Type B pancreatic cell (in vitro differentiated cells): ENCODE results near the gene PSMA2. TPM values are rescaled to one million over a fixed set of nuclear protein-coding genes. Genes with fewer than 3 reads are reported as not detected.

Experiments used
- DNase-seq: peaks from one replicate; pipeline ENCODE4 v3.0.0; 2021; ENCODE audit warnings: mixed read lengths; ENCODE audit not compliant: unreplicated experiment; ENCODE audit errors: extremely low spot score
- H3K27ac Mint-ChIP-seq: 2 replicates; pipeline ENCODE4 v1.8.0; 2021; ENCODE audit warnings: mild to moderate bottlenecking, mixed read lengths
- H3K27me3 Mint-ChIP-seq: 2 replicates; pipeline ENCODE4 v1.8.0; 2021; ENCODE audit warnings: mixed read lengths
- H3K36me3 Mint-ChIP-seq: 2 replicates; pipeline ENCODE4 v1.8.0; 2021; ENCODE audit warnings: mixed read lengths
- H3K4me1 Mint-ChIP-seq: one replicate; pipeline ENCODE4 v1.8.0; 2021; ENCODE audit warnings: mixed read lengths; ENCODE audit not compliant: unreplicated experiment
- H3K4me3 Mint-ChIP-seq: 2 replicates; pipeline ENCODE4 v1.8.0; 2021; ENCODE audit warnings: mild to moderate bottlenecking, mixed read lengths
- H3K9me3 Mint-ChIP-seq: 2 replicates; pipeline ENCODE4 v1.8.0; 2021; ENCODE audit warnings: mixed read lengths
- CTCF ChIP-seq: fragments of 200-600 bp; sonication (generic); conservative IDR thresholded peaks from 2 replicates; pipeline ENCODE4 v1.5.0; 2021; ENCODE audit warnings: antibody characterized with exemption, mild to moderate bottlenecking
- total RNA-seq: library from RNA; stranded (reverse); gene quantifications from 2 replicates; pipeline ENCODE4 v1.2.1, GENCODE V29; 2021; ENCODE audit warnings: low replicate concordance

PSMA2 gene
- total RNA-seq, 1 donor from 2014 or later: 99.3 TPM

DNA sequence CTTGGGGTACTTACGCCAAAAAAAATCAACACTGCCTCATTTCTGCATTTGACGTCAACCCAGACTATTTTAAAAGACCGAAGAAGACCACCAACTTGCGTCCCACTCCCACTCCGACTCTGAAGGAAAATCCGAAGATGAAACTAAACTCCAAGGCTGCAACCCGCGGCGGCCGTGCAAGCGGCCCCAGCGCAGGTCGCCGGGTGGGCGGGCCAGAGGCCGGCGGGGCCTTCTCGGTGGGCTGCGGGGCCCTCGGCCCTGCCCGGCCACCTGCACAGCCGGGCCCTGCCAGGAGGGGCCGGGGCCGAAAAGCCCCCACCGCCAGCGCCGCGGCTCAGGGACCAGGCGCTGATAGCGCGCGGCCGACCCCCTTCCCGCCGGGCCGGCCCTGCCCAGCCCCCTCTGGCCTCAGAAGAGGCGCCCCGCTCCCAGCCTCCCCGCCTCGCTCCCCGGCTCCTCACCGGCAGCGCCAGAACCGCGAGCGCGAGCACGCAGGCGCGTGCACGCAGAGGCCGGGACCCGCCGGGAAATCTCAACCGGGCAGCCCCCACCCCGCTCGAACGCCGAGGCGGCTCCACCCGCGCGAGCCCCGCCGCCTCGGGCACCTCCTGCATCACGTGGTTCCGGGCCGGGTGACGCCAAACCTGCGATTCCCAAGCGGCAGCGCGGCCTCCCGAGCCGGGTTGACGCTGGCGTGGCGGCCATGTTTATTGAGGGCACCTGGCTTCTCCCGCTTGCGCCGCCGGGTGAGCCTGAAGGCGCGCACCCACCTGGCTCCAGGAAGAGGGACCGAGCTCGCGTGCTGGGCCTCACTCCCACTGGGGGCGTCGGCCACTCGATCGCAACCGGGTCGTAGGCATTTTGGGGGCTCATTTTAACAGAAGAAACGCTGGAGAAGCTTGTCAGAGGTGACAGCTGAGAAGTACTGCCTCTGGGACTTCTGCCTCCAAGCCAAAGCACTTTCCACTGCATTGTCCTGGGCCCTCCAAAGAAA, 20.2 kb downstream of the PSMA2 start, which contains the start of gene C7orf25:
Gene C7orf25 (minus strand): TSS at position 617 of the 994 bp plus-strand sequence. CDS start 1,170 bp downstream, outside the sequence.
- TF ChIP-seq CTCF: peak; percentile 25
- H3K4me3 Mint-ChIP-seq: peak within 1 kb of the TSS; percentile 96
- no peaks in the 10 kb centered on the region for H3K9me3 Mint-ChIP-seq
- H3K4me1 Mint-ChIP-seq: peaks cover 11% of the 10 kb centered on the region
- H3K27ac Mint-ChIP-seq: peak within 1 kb of the TSS; percentile 83
- DNase-seq: peak; percentile 98
- H3K36me3 Mint-ChIP-seq: peaks cover 11% of the 10 kb centered on the region
- no peaks in the 10 kb centered on the region for H3K27me3 Mint-ChIP-seq

DNA sequence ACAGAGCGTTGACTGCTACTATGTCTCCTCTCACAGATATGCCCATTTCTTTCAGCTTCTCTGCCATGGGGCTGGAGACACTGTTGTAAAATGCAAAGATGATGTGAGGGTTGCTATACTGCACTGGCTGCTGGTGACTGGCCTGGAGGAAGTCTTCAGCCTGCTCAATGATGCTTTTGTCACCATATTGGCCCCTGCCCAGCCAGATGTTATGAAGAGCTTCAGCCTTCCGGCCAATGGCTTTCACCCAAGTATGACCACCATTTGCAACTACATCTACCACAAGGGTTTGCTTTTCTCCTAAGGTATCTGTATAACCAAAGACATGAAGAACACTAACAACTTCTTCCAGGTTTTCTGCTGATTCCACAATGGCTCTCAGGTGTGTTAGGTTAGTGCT, 21.7 kb downstream of the PSMA2 start:
- no peaks in the 10 kb centered on the region for H3K27me3 Mint-ChIP-seq
- no peak overlapping the region for H3K27ac Mint-ChIP-seq
- no peaks in the 10 kb centered on the region for H3K9me3 Mint-ChIP-seq
- peaks cover 3% of the 10 kb centered on the region for H3K36me3 Mint-ChIP-seq
- no peak for TF ChIP-seq CTCF
- H3K4me3 Mint-ChIP-seq: peak overlapping the region; percentile 96
- DNase-seq: no peak
- peaks cover 14% of the 10 kb centered on the region for H3K4me1 Mint-ChIP-seq

- Mint-ChIP-seq H3K27me3 (no peaks in the 10 kb centered on the region), H3K4me1 (peaks cover 14% of the 10 kb centered on the region), H3K36me3 (no peaks in the 10 kb centered on the region), H3K9me3 (no peaks in the 10 kb centered on the region), H3K4me3 (no peak overlapping the region), H3K27ac (no peak overlapping the region)
- DNase-seq: no peak
- no peak for TF ChIP-seq CTCF
Observed at GRCh38 chr7:42907316-42907715, 24.7 kb downstream of the PSMA2 start.

DNA sequence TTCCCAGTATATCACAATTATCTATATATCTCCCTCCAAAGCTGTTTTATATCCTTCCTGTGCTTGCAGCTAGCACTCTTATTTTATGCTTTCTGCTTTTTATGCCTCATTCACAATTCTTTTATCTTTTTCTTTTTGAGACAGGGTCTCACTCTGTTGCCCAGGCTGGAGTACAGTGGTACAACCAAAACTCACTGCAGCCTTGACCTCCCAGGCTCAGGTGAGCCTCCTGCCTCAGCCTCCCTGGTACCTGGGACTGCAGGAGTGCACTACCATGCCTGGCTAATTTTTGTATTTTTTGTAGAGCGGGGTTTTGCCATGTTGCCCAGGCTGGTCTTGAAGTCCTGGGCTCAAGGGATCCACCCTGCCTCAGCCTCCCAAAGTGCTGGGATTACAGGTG, 25.8 kb downstream of the PSMA2 start:
- Mint-ChIP-seq H3K36me3 (no peaks in the 10 kb centered on the region), H3K4me1 (peaks cover 14% of the 10 kb centered on the region), H3K9me3 (no peaks in the 10 kb centered on the region), H3K27ac (no peak overlapping the region), H3K4me3 (no peak overlapping the region), H3K27me3 (no peaks in the 10 kb centered on the region)
- DNase-seq: no peak
- TF ChIP-seq CTCF: no peak

DNA sequence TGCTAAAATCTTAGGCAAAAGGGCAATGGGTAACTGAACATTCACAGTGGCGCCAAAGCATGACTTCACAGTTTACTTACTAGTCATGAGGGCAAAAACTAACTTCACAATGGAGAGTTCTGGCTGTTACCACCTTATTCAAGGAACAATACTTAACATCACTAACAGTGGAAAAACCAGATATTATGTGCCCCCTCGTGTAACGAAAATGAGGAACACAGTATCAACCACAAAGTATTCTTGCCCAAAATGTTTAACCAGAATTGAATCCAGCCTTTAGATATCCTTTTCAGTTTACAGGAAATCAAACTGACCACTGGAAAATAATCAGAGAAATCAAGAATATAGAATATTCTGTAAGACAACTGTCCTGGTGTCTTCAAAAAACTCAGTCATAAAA, 29.6 kb downstream of the PSMA2 start:
- no peak for TF ChIP-seq CTCF
- Mint-ChIP-seq H3K27ac (no peak overlapping the region), H3K4me3 (no peak overlapping the region), H3K36me3 (no peaks in the 10 kb centered on the region), H3K27me3 (peaks cover 3% of the 10 kb centered on the region), H3K4me1 (peaks cover 3% of the 10 kb centered on the region), H3K9me3 (no peaks in the 10 kb centered on the region)
- no peak for DNase-seq
